HAP-1 (cell line): Measurements from ENCODE around the gene RTEL1.

Source experiments
- DNase-seq, 2 experiments: peaks; one replicate each; pipeline ENCODE4 v3.0.0-alpha.2; 2016 to 2020; ENCODE audit warnings: low spot score in 2 of 2
- H3K27me3 ChIP-seq: fragments of 250-450 bp; sonication (Bioruptor Pico); 2 replicates; pipeline ENCODE4 v1.5.1; 2020; ENCODE audit warnings: low read depth, mild to moderate bottlenecking, moderate library complexity
- H3K36me3 ChIP-seq: fragments of 250-450 bp; sonication (Bioruptor Pico); replicated peaks from 2 replicates; pipeline ENCODE4 v1.5.1; 2020; ENCODE audit warnings: mild to moderate bottlenecking
- H3K4me1 ChIP-seq: fragments of 250-450 bp; sonication (Bioruptor Pico); 2 replicates; pipeline ENCODE4 v1.5.1; 2020; ENCODE audit warnings: mild to moderate bottlenecking
- H3K4me3 ChIP-seq: fragments of 250-450 bp; sonication (Bioruptor Pico); 2 replicates; pipeline ENCODE4 v1.5.1; 2020; ENCODE audit warnings: mild to moderate bottlenecking, moderate library complexity
- H3K9me3 ChIP-seq: fragments of 250-450 bp; sonication (Bioruptor Pico); 2 replicates; pipeline ENCODE4 v1.5.1; 2020; ENCODE audit warnings: mild to moderate bottlenecking, moderate library complexity
- in situ Hi-C: fragments of 300-500 bp; cut with MboI; formaldehyde crosslinking; loops from 3 replicates; pipeline ENCODE4 v1.14.3; 2020; ENCODE audit warnings: low sequenced_read_pairs, inconsistent platforms, mixed read lengths

Gene RTEL1

GRCh38 chr20:63737945-63738686, 80.0 kb downstream of the RTEL1 start:
- in situ Hi-C loops: no loop called here
- H3K9me3 ChIP-seq: no peaks in the 10 kb centered on the region
- DNase-seq: no peak
- H3K36me3 ChIP-seq: peaks cover 29% of the 10 kb centered on the region
- no peak overlapping the region for H3K4me3 ChIP-seq
- no peaks in the 10 kb centered on the region for H3K27me3 ChIP-seq
- H3K4me1 ChIP-seq: peaks cover 9% of the 10 kb centered on the region

DNA sequence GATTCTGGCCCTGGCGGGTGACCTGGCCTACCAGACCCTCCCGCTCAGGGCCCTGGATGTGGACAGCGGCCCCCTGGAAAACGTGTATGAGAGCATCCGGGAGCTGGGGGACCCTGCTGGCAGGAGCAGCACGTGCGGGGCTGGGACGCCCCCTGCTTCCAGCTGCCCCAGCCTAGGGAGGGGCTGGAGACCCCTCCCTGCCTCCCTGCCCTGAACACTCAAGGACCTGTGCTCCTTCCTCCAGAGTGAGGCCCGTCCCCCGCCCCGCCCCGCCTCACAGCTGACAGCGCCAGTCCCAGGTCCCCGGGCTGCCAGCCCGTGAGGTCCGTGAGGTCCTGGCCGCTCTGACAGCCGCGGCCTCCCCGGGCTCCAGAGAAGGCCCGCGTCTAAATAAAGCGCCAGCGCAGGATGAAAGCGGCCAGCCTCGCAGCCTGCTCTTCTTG, 80.6 kb downstream of the RTEL1 start:
- Histone ChIP-seq H3K4me3 (no peak overlapping the region), H3K9me3 (no peaks in the 10 kb centered on the region), H3K36me3 (peaks cover 29% of the 10 kb centered on the region), H3K27me3 (no peaks in the 10 kb centered on the region), H3K4me1 (peaks cover 9% of the 10 kb centered on the region)
- no peak for DNase-seq
- in situ Hi-C loops: no loop called here

- Histone ChIP-seq H3K36me3 (peaks cover 30% of the 10 kb centered on the region), H3K9me3 (no peaks in the 10 kb centered on the region), H3K4me3 (peak within 1 kb of the TSS; percentile 67), H3K4me1 (peaks cover 9% of the 10 kb centered on the region), H3K27me3 (no peaks in the 10 kb centered on the region)
- peak; percentile 69 to 80 for DNase-seq
- in situ Hi-C loops: no loop called here
Observed at GRCh38 chr20:63739130-63740069, 81.3 kb downstream of the RTEL1 start, which contains the start of gene SLC2A4RG. Gene SLC2A4RG (plus strand): TSS chr20:63739776. CDS start chr20:63739913, 137 bp downstream.

GRCh38 chr20:63740070-63740626, 82.0 kb downstream of the RTEL1 start:
- DNase-seq: peak; percentile 37 to 75
- H3K4me3 ChIP-seq: peak overlapping the region; percentile 67
- H3K36me3 ChIP-seq: peaks cover 30% of the 10 kb centered on the region
- H3K9me3 ChIP-seq: no peaks in the 10 kb centered on the region
- H3K27me3 ChIP-seq: no peaks in the 10 kb centered on the region
- in situ Hi-C loops: no loop called here
- peaks cover 9% of the 10 kb centered on the region for H3K4me1 ChIP-seq

- Histone ChIP-seq H3K36me3 (peaks cover 30% of the 10 kb centered on the region), H3K27me3 (no peaks in the 10 kb centered on the region), H3K4me3 (peak overlapping the region; percentile 67), H3K4me1 (peaks cover 9% of the 10 kb centered on the region), H3K9me3 (no peaks in the 10 kb centered on the region)
- peak; percentile 53 to 83 for DNase-seq
- in situ Hi-C loops: no loop called here
Observed at GRCh38 chr20:63740627-63741353, 82.7 kb downstream of the RTEL1 start.

DNA sequence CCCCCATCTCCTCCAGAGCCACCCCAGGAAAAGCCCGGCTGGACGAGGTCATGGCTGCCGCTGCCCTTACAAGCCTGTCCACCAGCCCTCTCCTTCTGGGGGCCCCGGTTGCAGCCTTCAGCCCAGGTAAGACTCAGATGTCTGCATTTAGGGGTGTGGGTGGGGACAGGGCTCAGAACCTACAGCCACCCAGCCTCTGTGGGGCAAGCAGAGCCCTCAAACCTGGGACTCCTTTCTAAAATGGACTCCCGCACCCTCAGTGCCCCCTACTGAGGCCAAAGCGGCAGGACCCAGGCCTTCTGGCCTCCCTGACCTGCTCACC, 83.2 kb downstream of the RTEL1 start:
- H3K9me3 ChIP-seq: no peaks in the 10 kb centered on the region
- peak overlapping the region; percentile 67 for H3K4me3 ChIP-seq
- H3K4me1 ChIP-seq: peaks cover 9% of the 10 kb centered on the region
- peaks cover 30% of the 10 kb centered on the region for H3K36me3 ChIP-seq
- DNase-seq: no peak
- in situ Hi-C loops: no loop called here
- no peaks in the 10 kb centered on the region for H3K27me3 ChIP-seq

- no peaks in the 10 kb centered on the region for H3K27me3 ChIP-seq
- in situ Hi-C loops: no loop called here
- H3K36me3 ChIP-seq: peaks cover 30% of the 10 kb centered on the region
- DNase-seq: no peak
- peak overlapping the region; percentile 67 for H3K4me3 ChIP-seq
- H3K4me1 ChIP-seq: peaks cover 9% of the 10 kb centered on the region
- no peaks in the 10 kb centered on the region for H3K9me3 ChIP-seq
Observed at GRCh38 chr20:63741676-63742380, 83.7 kb downstream of the RTEL1 start.

DNA sequence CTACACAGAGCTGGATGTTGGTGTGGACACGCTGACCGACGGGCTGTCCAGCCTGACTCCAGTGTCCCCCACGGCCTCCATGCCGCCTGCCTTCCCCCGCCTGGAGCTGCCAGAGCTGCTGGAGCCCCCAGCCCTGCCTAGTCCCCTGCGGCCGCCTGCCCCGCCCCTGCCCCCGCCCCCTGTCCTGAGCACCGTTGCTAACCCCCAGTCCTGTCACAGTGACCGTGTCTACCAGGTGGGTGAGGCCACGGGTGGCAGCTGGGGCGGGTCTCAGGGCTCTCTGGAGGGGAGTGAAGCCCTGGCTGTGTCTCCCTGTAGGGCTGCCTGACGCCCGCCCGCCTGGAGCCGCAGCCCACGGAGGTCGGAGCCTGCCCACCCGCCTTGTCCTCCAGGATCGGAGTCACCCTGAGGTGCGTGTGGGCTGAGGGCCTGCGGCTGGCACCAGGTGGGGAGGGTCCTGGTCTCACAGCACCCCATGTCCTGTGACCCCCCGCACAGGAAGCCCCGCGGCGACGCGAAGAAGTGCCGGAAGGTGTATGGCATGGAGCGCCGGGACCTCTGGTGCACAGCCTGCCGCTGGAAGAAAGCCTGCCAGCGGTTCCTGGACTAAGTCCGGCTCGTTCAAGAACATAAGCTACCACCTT, 84.4 kb downstream of the RTEL1 start:
- no peak for DNase-seq
- peaks cover 30% of the 10 kb centered on the region for H3K36me3 ChIP-seq
- H3K9me3 ChIP-seq: no peaks in the 10 kb centered on the region
- H3K4me3 ChIP-seq: no peak overlapping the region
- no peaks in the 10 kb centered on the region for H3K27me3 ChIP-seq
- in situ Hi-C loops: no loop called here
- H3K4me1 ChIP-seq: peaks cover 9% of the 10 kb centered on the region

DNA sequence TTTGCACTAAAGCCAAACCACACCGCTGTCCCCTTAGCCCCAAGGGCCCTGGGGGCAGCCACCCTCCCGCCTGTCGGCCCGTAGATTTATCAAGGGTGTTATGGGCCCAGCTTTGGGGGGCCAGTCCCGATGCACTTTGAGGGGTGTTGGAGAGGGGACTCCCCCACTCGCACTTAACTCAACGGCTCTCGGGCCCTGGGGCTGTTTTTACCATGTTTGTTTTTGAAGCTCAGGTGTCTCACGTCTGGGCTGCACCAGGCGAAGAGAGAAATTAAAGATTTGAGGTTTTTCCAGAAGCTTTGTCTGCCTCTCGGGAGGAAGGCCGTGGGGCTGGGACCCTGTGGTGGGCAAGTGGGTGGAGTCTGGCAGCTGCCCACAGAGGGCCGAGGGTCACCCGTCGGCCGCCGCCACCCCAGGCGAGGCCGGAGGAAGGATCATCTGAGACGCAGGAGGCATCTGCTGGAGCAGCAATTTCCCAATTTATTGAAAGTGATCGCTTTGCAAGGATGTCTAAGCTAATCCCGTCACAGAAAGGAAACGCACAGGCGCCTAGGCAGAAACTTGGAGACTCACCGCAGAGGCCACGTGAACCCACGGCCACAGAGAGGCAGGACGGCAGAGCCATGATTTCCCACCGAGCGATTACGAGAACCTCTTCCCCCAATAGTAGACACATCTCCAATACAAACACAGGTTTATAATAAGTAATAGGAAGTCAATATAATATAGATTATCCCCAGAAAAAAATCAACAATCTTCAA, 85.3 kb downstream of the RTEL1 start:
- Histone ChIP-seq H3K9me3 (no peaks in the 10 kb centered on the region), H3K27me3 (no peaks in the 10 kb centered on the region), H3K36me3 (peaks cover 30% of the 10 kb centered on the region), H3K4me1 (peaks cover 9% of the 10 kb centered on the region), H3K4me3 (no peak overlapping the region)
- in situ Hi-C loops: no loop called here
- DNase-seq: no peak

DNA sequence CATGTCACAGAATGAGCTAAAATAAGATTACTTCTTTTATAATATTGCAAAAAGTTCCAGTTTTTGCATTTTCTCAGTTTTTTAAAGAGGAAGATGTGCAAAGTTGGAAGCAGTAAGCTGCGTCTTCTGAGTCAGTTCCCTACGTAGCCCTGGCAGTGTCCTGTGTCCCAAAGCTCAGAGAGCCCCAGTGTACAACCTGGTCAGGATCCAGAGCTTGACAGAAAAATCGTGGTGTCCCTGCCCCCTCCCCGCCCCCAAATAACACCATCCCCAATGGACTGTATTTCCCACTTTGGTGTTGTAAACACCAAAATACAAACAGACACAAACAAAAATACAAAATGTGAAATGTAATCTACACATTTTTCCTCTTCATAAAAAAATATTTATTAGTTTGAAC, 86.0 kb downstream of the RTEL1 start:
- Histone ChIP-seq H3K4me1 (peaks cover 8% of the 10 kb centered on the region), H3K9me3 (no peaks in the 10 kb centered on the region), H3K4me3 (no peak overlapping the region), H3K27me3 (no peaks in the 10 kb centered on the region), H3K36me3 (peaks cover 30% of the 10 kb centered on the region)
- no peak for DNase-seq
- in situ Hi-C loops: no loop called here

DNA sequence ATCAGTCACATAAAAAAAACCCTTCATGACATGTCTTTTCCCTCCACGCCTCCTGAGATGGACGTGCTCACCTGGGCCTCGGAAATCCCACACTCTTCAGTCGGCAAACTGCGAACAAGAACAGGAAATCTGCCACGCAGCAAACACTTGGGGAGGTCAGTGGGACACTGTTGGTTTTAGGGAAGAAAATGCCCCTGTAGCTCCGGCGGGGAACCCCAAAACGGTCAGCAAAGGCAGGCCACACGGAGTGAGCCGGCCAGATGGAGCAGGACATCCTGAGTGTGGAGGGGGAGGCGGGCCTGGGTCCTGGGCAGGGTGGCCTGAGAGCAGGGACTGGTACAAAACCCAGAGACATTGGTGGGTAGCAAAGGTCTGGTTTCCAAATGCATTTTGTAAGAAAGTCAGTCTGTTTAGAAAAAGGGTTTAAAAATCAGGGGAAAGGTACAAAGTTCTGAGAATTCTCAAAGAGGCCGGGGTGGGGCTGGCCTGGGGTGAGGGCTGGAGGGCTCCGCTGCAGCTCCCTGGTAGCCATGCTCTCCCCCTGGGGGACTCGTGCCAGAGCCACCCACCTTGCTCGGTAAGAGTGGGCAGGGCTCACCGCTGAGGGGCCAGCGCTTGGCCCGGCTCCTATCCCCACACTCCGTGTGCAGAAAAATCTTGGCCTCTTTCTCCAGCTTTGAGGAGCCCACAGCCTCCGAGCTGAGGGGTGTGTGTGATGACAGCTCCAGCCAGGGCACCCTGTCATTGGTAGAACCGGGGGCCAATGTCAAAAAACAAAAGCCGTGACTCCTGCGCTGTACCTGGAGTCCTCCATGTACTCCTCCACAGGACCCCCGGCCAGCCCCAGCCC, 86.7 kb downstream of the RTEL1 start:
- peaks cover 7% of the 10 kb centered on the region for H3K4me1 ChIP-seq
- in situ Hi-C loops: no loop called here
- no peak for DNase-seq

More for the DNA sequence above, 86.7 kb downstream of the RTEL1 start:
- H3K9me3 ChIP-seq: no peaks in the 10 kb centered on the region
- H3K4me3 ChIP-seq: no peak overlapping the region
- H3K36me3 ChIP-seq: peaks cover 30% of the 10 kb centered on the region
- no peaks in the 10 kb centered on the region for H3K27me3 ChIP-seq
